ENCODE measurements around the gene SLAMF7.
"Not testable (repeated sequence)": the region's sequence is repeated elsewhere in the genome, so short reads cannot be mapped to it uniquely, and the experiment has no call there.

DNA sequence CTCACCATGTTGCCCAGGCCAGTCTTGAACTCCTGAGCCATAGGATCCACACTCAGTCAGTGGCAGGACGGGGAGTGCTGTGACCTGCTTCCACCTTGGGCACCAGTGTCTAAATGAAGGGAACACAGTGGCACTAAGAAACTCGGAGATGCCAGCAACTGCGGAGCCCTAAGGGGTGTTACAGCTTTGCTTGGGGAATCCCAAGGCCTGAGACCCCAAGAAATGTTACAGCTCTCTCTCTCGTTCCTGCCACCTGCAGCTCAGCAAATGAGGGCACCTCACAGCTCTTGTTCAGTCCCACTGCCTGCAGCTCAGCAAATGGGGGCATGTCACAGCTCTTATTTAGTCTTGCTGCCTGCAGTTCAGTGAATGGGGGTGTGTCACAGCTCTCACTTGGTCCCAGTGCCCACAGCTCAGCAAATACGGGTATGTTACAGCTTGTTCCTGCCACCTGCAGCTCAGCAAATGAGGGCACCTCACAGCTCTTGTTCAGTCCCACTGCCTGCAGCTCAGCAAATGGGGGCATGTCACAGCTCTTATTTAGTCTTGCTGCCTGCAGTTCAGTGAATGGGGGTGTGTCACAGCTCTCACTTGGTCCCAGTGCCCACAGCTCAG lies 24.9 kb upstream of the SLAMF7 start:
- TF ChIP-seq, protein P1, sequence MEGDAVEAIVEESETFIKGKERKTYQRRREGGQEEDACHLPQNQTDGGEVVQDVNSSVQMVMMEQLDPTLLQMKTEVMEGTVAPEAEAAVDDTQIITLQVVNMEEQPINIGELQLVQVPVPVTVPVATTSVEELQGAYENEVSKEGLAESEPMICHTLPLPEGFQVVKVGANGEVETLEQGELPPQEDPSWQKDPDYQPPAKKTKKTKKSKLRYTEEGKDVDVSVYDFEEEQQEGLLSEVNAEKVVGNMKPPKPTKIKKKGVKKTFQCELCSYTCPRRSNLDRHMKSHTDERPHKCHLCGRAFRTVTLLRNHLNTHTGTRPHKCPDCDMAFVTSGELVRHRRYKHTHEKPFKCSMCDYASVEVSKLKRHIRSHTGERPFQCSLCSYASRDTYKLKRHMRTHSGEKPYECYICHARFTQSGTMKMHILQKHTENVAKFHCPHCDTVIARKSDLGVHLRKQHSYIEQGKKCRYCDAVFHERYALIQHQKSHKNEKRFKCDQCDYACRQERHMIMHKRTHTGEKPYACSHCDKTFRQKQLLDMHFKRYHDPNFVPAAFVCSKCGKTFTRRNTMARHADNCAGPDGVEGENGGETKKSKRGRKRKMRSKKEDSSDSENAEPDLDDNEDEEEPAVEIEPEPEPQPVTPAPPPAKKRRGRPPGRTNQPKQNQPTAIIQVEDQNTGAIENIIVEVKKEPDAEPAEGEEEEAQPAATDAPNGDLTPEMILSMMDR (IDR thresholded peaks at IDR 0.05) = not testable (repeated sequence)
- TF ChIP-seq POLR2A (IDR thresholded peaks at IDR 0.05) = not testable (repeated sequence)

All from heart left ventricle (tissue), 13 donors.